Panc1 (cell line): ENCODE data around the gene SLC4A9. TPM values are rescaled to one million over a fixed set of nuclear protein-coding genes. Genes with fewer than 3 reads are reported as not detected.

ENCODE experiments used
- ATAC-seq: fragments of 200-7000 bp; cut with Tn5 transposase; 2 replicates; pipeline ENCODE4 v1.9.1; 2020; ENCODE audit warnings: mild to moderate bottlenecking, moderate library complexity
- BruUV-seq: library from RNA; stranded (reverse); fragments of 400-500 nt; replicated peaks from 2 replicates; lab custom pipeline; 2021; lab: Mats Ljungman, UMichigan
- CTCF ChIA-PET: fragments of 300-600 bp; sonication (Branson Sonifier 250); formaldehyde crosslinking; loops from one replicate; lab custom pipeline; 2022; ENCODE audit warnings: antibody characterized with exemption; lab: Charles Lee
- POLR2A ChIA-PET: fragments of 300-600 bp; sonication (Branson Sonifier 250); formaldehyde crosslinking; loops from one replicate; lab custom pipeline; 2022; ENCODE audit warnings: antibody characterized with exemption; lab: Charles Lee
- DNase-seq: peaks from one replicate; pipeline ENCODE4 v3.0.0-alpha.2; 2010; ENCODE audit warnings: low read depth, low spot score
- H3K27ac ChIP-seq: 2 replicates; pipeline ENCODE4 v1.5.1; 2011; ENCODE audit warnings: mild to moderate bottlenecking, low read length, inconsistent platforms
- H3K27me3 ChIP-seq: fragments of 200-500 bp; sonication (Bioruptor generic); 2 replicates; pipeline ENCODE4 v1.6.0; 2014; ENCODE audit warnings: low read length, inconsistent platforms; ENCODE audit not compliant: control insufficient read depth, insufficient read depth
- H3K36me3 ChIP-seq: fragments of 200-500 bp; sonication (Bioruptor generic); 2 replicates; pipeline ENCODE4 v1.5.1; 2014; ENCODE audit warnings: inconsistent platforms, mild to moderate bottlenecking, low read length, moderate library complexity; ENCODE audit not compliant: control insufficient read depth, insufficient read depth
- H3K4me1 ChIP-seq: 2 replicates; pipeline ENCODE4 v1.5.1; 2011; ENCODE audit warnings: inconsistent platforms, mild to moderate bottlenecking, low read length, moderate library complexity; ENCODE audit not compliant: control insufficient read depth, insufficient read depth
- H3K4me3 ChIP-seq, 2 experiments: 2 replicates each; pipeline ENCODE4 v1.5.1; 2011 to 2012; ENCODE audit warnings: low read depth in 2 of 2, low read length in 2 of 2, mild to moderate bottlenecking in 2 of 2, inconsistent platforms in 1 of 2, moderate library complexity in 1 of 2
- H3K9me3 ChIP-seq: fragments of 200-500 bp; sonication (Bioruptor generic); 2 replicates; pipeline ENCODE4 v1.5.1; 2014; ENCODE audit warnings: low read depth, mild to moderate bottlenecking, inconsistent platforms, low read length, moderate library complexity; ENCODE audit not compliant: control insufficient read depth, insufficient read depth
- CTCF ChIP-seq: fragments of 450-650 bp; IDR thresholded peaks from 2 replicates; pipeline ENCODE4 v1.5.1; 2017; ENCODE audit warnings: mild to moderate bottlenecking
- POLR2AphosphoS5 ChIP-seq: IDR thresholded peaks from 2 replicates; pipeline ENCODE4 v1.6.1; 2012; ENCODE audit warnings: mild to moderate bottlenecking, low read depth, low read length, moderate library complexity
- REST ChIP-seq, 2 experiments: IDR thresholded peaks; 2 replicates each; pipeline ENCODE4 v1.6.1; 2011 to 2012; ENCODE audit warnings: low read depth in 2 of 2, control low read depth in 1 of 2, low read length in 1 of 2, mild to moderate bottlenecking in 1 of 2, moderate library complexity in 1 of 2; ENCODE audit not compliant: insufficient read depth in 1 of 2
- SIN3A ChIP-seq: IDR thresholded peaks from 2 replicates; pipeline ENCODE4 v1.6.1; 2012; ENCODE audit warnings: low read depth, mild to moderate bottlenecking, low read length, moderate library complexity, borderline replicate concordance; ENCODE audit not compliant: insufficient read depth
- TCF7L2 ChIP-seq: IDR thresholded peaks from 2 replicates; pipeline ENCODE4 v1.6.1; 2011; ENCODE audit warnings: mild to moderate bottlenecking, low read depth, low read length, inconsistent platforms
- in situ Hi-C: cut with HindIII; loops from 2 replicates; pipeline ENCODE4 v1.10.0; 2016; ENCODE audit warnings: low sequenced_read_pairs, low pct_unique_long_range_greater_than_20kb
- intact Hi-C: fragments of 100-400 bp; cut with micrococcal nuclease; formaldehyde crosslinking; loops from one replicate; pipeline ENCODE4 v1.10.0; 2022; ENCODE audit not compliant: unreplicated experiment
- total RNA-seq: library from RNA; stranded (reverse); gene quantifications from one replicate; pipeline ENCODE4 v1.2.1, GENCODE V29; 2021; ENCODE audit not compliant: unreplicated experiment

Gene SLC4A9
- total RNA-seq, 1 experiment from 2014 or later = not detected

- Histone ChIP-seq H3K9me3 (no peaks in the 10 kb centered on the region), H3K4me3 (peak within 1 kb of the TSS; percentile 63 to 68), H3K4me1 (peaks cover 14% of the 10 kb centered on the region), H3K27me3 (no peaks in the 10 kb centered on the region), H3K27ac (peak within 1 kb of the TSS; percentile 63; the same call in 1 of the 2 replicates), H3K36me3 (no peaks in the 10 kb centered on the region)
- no TSS peak for BruUV-seq
- intact Hi-C loops = loop anchor here (2.0 kb wide), 1 partner anchor 44 kb away; the partner anchor contains the start of gene PFDN1
- DNase-seq (peak; percentile 46), ATAC-seq (peak; percentile 93)
- ChIA-PET CTCF (interaction anchor here (0.6 to 5.1 kb wide), 17 partner anchors 8 to 243 kb away, joined by 3 to 79 read pairs (median 5); partner anchors contain the start of gene PFDN1), POLR2A (interaction anchor here (0.6 to 0.7 kb wide), 2 partner anchors 18 to 172 kb away, joined by 3 read pairs; partner anchors contain the start of gene CYSTM1)
- in situ Hi-C loops = no loop called here
- TF ChIP-seq CTCF (peak; percentile 59), POLR2AphosphoS5 (peak; percentile 74), SIN3A (peak; percentile 43; the same call in 1 of the 2 replicates), TCF7L2 (no peak), REST (IDR thresholded peaks at IDR 0.05; ENCODE audit: insufficient read depth in 1 of 2, low read depth in 2 of 2, low read length in 1 of 2) (no peak)
These were observed 13.4 kb upstream of the SLC4A9 start, which contains the start of gene HBEGF for GRCh38 chr5:140346348-140347221. TSS of gene HBEGF (minus strand) at chr5:140346603. CDS start at chr5:140346328, 275 bp downstream.

- no peaks in the 10 kb centered on the region for H3K9me3 ChIP-seq
- BruUV-seq = no TSS peak
- intact Hi-C loops (loop anchor here (2.0 kb wide), 1 partner anchor 45 kb away; the partner anchor contains the start of gene PFDN1), in situ Hi-C loops (no loop called here)
- peak overlapping the region in 1 of 2 experiments; percentile 68; a peak in 1 of 4 replicates for H3K4me3 ChIP-seq
- no peak for TF ChIP-seq REST (IDR thresholded peaks at IDR 0.05; ENCODE audit: insufficient read depth in 1 of 2, low read depth in 2 of 2, low read length in 1 of 2)
- no peak for TF ChIP-seq CTCF
- TF ChIP-seq SIN3A = no peak
- no peak for TF ChIP-seq POLR2AphosphoS5
- no peak for TF ChIP-seq TCF7L2
- H3K27me3 ChIP-seq = no peaks in the 10 kb centered on the region
- POLR2A ChIA-PET = interaction anchor here (0.7 kb wide), 1 partner anchor 18 kb away, joined by 3 read pairs; no protein-coding TSS in a partner anchor
- H3K27ac ChIP-seq = no peak overlapping the region
- CTCF ChIA-PET = interaction anchor here (1.3 to 5.1 kb wide), 7 partner anchors 7 to 107 kb away, joined by 3 to 79 read pairs (median 8); no protein-coding TSS in a partner anchor
- no peaks in the 10 kb centered on the region for H3K36me3 ChIP-seq
- peaks cover 14% of the 10 kb centered on the region for H3K4me1 ChIP-seq
- DNase-seq (no peak), ATAC-seq (no peak)
These were observed 12.6 kb upstream of the SLC4A9 start for GRCh38 chr5:140347360-140347759.
